Prostate gland (tissue), 2 donors: ENCODE measurements around the gene ROR1. TPM values are rescaled to one million over a fixed set of nuclear protein-coding genes. Genes with fewer than 3 reads are reported as not detected.

ENCODE experiments used
- DNase-seq: peaks from one replicate; pipeline ENCODE4 v3.0.0-alpha.2; 2019; ENCODE audit warnings: low spot score
- H3K27ac ChIP-seq, 2 donors: fragments of 200-600 bp; sonication (generic); 2 replicates each; pipeline ENCODE4 v1.5.1; 2017 to 2019
- H3K27me3 ChIP-seq: fragments of 200-600 bp; sonication (generic); replicated peaks from 2 replicates; pipeline ENCODE4 v1.5.1; 2019; ENCODE audit not compliant: insufficient read depth
- H3K36me3 ChIP-seq, 2 donors: fragments of 200-600 bp; sonication (generic); 1 replicate in 1 of 2; 2 replicates in 1 of 2; pipeline versions ENCODE4 v1.5.1 to v1.8.1; 2017 to 2019
- H3K4me1 ChIP-seq: fragments of 200-600 bp; sonication (generic); replicated peaks from 2 replicates; pipeline ENCODE4 v1.5.1; 2019
- H3K4me3 ChIP-seq, 2 donors: fragments of 200-600 bp; sonication (generic); 2 replicates each; pipeline ENCODE4 v1.5.1; 2017 to 2019
- H3K9me3 ChIP-seq: fragments of 200-600 bp; sonication (generic); 2 replicates; pipeline ENCODE4 v1.5.1; 2017
- CTCF ChIP-seq, 4 experiments: fragments of 200-600 bp in 2 of 4; fragments of 450-650 bp in 2 of 4; sonication (generic) in 2 of 4; IDR thresholded peaks; 1 replicate in 3 of 4; 2 replicates in 1 of 4; pipeline ENCODE4 v1.5.1; 2016 to 2019; ENCODE audit warnings: antibody characterized with exemption in 4 of 4, mild to moderate bottlenecking in 2 of 4, moderate library complexity in 2 of 4
- POLR2A ChIP-seq: fragments of 450-650 bp; IDR thresholded peaks from one replicate; pipeline ENCODE4 v1.6.1; 2016; ENCODE audit warnings: antibody characterized with exemption, mild to moderate bottlenecking
- POLR2AphosphoS5 ChIP-seq: sonication (generic); formaldehyde crosslinking; IDR thresholded peaks from one replicate; pipeline ENCODE4 v1.6.1; 2017; ENCODE audit warnings: antibody characterized with exemption
- WGBS: methylation state at CpG from one replicate; pipeline ENCODE4 v1.1.5; 2018; 5-methylcytosine and 5-hydroxymethylcytosine counted together
- intact Hi-C: fragments of 100-400 bp; cut with DNase I; formaldehyde crosslinking; loops from one replicate; pipeline ENCODE4 v1.14.2; 2022
- total RNA-seq, 2 donors: library from RNA; depleted of rRNA; stranded (reverse); fragments of >200 nt; gene quantifications; one replicate each; pipeline ENCODE4 v1.1.0, GENCODE V29; 2016

Gene ROR1
- total RNA-seq, 2 donors from 2014 or later: 7.3 to 11.1 TPM

- no peak for DNase-seq
- no peak overlapping the region for H3K4me3 ChIP-seq
- no peak for TF ChIP-seq POLR2A
- TF ChIP-seq CTCF (IDR thresholded peaks at IDR 0.05): no peak
- no peak for TF ChIP-seq POLR2AphosphoS5
- no peaks in the 10 kb centered on the region for H3K36me3 ChIP-seq
- H3K27me3 ChIP-seq: no peaks in the 10 kb centered on the region
- no peaks in the 10 kb centered on the region for H3K4me1 ChIP-seq
- H3K9me3 ChIP-seq: no peaks in the 10 kb centered on the region
- whole genome bisulfite sequencing: 41% methylated on average over 8 of the region's 8 CpGs
- intact Hi-C loops: no loop called here
- H3K27ac ChIP-seq: no peak overlapping the region
These were observed 420.6 kb downstream of the ROR1 start for GRCh38 chr1:64194168-64195080.

- intact Hi-C loops: no loop called here
- no peaks in the 10 kb centered on the region for H3K27me3 ChIP-seq
- DNase-seq: no peak
- H3K4me1 ChIP-seq: no peaks in the 10 kb centered on the region
- no peak overlapping the region for H3K4me3 ChIP-seq
- H3K9me3 ChIP-seq: no peaks in the 10 kb centered on the region
- no peak for TF ChIP-seq POLR2AphosphoS5
- no peak for TF ChIP-seq POLR2A
- no peak for TF ChIP-seq CTCF (IDR thresholded peaks at IDR 0.05)
- no peaks in the 10 kb centered on the region for H3K36me3 ChIP-seq
- H3K27ac ChIP-seq: no peak overlapping the region
- 71% methylated on average over 1 of the region's 1 CpG for WGBS
These were observed 421.2 kb downstream of the ROR1 start for GRCh38 chr1:64195081-64195395.

- intact Hi-C loops: no loop called here
- H3K36me3 ChIP-seq: no peaks in the 10 kb centered on the region
- no peak overlapping the region for H3K4me3 ChIP-seq
- H3K9me3 ChIP-seq: no peaks in the 10 kb centered on the region
- TF ChIP-seq POLR2AphosphoS5: no peak
- TF ChIP-seq POLR2A: no peak
- TF ChIP-seq CTCF (IDR thresholded peaks at IDR 0.05): no peak
- no peaks in the 10 kb centered on the region for H3K4me1 ChIP-seq
- 69% methylated on average over 8 of the region's 8 CpGs for WGBS
- H3K27ac ChIP-seq: no peak overlapping the region
- H3K27me3 ChIP-seq: no peaks in the 10 kb centered on the region
- DNase-seq: no peak
These were observed 422.5 kb downstream of the ROR1 start for GRCh38 chr1:64196074-64196870.

- 93% methylated on average over 3 of the region's 3 CpGs for WGBS
- Histone ChIP-seq H3K4me3 (no peak overlapping the region), H3K36me3 (no peaks in the 10 kb centered on the region), H3K9me3 (no peaks in the 10 kb centered on the region), H3K4me1 (no peaks in the 10 kb centered on the region), H3K27ac (no peak overlapping the region), H3K27me3 (no peaks in the 10 kb centered on the region)
- intact Hi-C loops: no loop called here
- TF ChIP-seq POLR2A: no peak
- no peak for TF ChIP-seq POLR2AphosphoS5
- no peak for TF ChIP-seq CTCF (IDR thresholded peaks at IDR 0.05)
- no peak for DNase-seq
These were observed 423.3 kb downstream of the ROR1 start for GRCh38 chr1:64197076-64197475.
